A673 (cell line): ENCODE measurements around the gene TAGLN2.

Experiments
- CTCF ChIP-seq: fragments of 300-800, 200-600 bp; sonication (generic); conservative IDR thresholded peaks from 2 replicates; pipeline ENCODE4 v1.5.1; 2017; ENCODE audit warnings: low read depth, mild to moderate bottlenecking, antibody characterized with exemption, low read length, moderate library complexity, mixed read lengths
- EZH2 ChIP-seq: fragments of 200-600 bp; sonication (generic); IDR thresholded peaks from 2 replicates; pipeline ENCODE4 v1.6.1; 2017; ENCODE audit warnings: borderline replicate concordance, low read depth, mild to moderate bottlenecking, mixed read lengths, antibody characterized with exemption, low read length; ENCODE audit not compliant: poor library complexity, severe bottlenecking

DNA sequence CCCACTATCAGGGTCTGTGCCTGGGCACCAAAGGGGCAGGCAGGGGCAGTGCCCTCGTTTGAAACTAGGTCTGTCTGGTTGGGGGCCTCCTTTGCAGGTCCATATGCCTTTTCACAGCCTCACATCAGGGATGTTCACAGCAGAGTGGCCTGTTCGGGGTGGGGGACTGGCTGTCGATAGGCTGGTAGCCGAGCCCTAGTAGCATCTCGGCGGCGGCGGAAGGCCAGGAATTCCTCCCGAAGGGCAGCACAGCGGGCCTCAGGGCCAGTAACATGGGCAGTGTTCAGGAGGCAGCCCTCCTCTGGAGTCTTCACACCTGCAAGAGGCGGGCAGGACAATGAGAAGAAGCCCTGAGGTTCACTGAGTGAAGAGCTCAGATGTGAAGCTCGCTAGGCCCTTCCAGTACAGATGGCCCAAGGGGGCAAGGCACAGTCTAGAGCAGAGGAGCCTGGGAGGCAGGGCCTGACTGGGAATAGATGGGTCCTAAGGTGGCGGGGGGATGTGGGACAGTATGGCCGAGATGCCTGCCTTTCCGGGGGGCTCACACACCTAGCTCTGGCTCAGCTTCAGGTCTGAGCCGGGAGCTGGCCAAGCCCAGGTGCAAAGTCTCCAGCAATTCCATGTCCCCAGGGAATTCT is 2.0 kb upstream of the TAGLN2 start:
- TF ChIP-seq CTCF (no peak), EZH2 (no peak)
